ENCODE data around the gene SLC10A6. TPM values are rescaled to one million over a fixed set of nuclear protein-coding genes. Genes with fewer than 3 reads are reported as not detected.

The SLC10A6 gene
- total and polyA plus RNA-seq, 4 donors, result 0.05 to 0.25 TPM; not detected in 2

GRCh38 chr4:86791126-86791525 is 58.1 kb downstream of the SLC10A6 start:
- H3K36me3 ChIP-seq (ENCODE audit: control insufficient read depth in 4 of 4, insufficient read depth in 3 of 4, low read depth in 1 of 4, low read length in 3 of 4), result no peaks in the 10 kb centered on the region
- H3K4me3 ChIP-seq (ENCODE audit: low read depth in 1 of 3, low read length in 3 of 3), result no peak overlapping the region
- TF ChIP-seq JUND (IDR thresholded peaks at IDR 0.05), result no peak
- TF ChIP-seq ATF3 (IDR thresholded peaks at IDR 0.05), result no peak
- no peak for TF ChIP-seq TAF1 (conservative IDR thresholded peaks at IDR 0.05)
- TF ChIP-seq RAD21 (IDR thresholded peaks at IDR 0.05), result no peak
- no peak for TF ChIP-seq YY1 (IDR thresholded peaks at IDR 0.05)
- no peak for TF ChIP-seq CTCF (IDR thresholded peaks at IDR 0.05; ENCODE audit: low read depth, low read length, missing input control)
- no peak for TF ChIP-seq RXRA (IDR thresholded peaks at IDR 0.05)
- TF ChIP-seq EGR1 (IDR thresholded peaks at IDR 0.05; ENCODE audit: low read depth in 2 of 2), result no peak
- no peak for TF ChIP-seq FOXA2 (IDR thresholded peaks at IDR 0.05)
- TF ChIP-seq MAX (IDR thresholded peaks at IDR 0.05), result no peak
- no peak for TF ChIP-seq REST (IDR thresholded peaks at IDR 0.05)
- H3K9ac ChIP-seq (ENCODE audit: low read depth in 1 of 2, low read length in 2 of 2), result no peak overlapping the region
- no peak overlapping the region for H3K27ac ChIP-seq (ENCODE audit: low read depth in 1 of 2, low read length in 2 of 2)
- no peaks in the 10 kb centered on the region for H3K9me3 ChIP-seq (ENCODE audit: control insufficient read depth in 4 of 4, low read length in 3 of 4)
- DNase-seq (ENCODE audit: low spot score), result no peak
- WGBS, result 93% methylated on average over 8 of the region's 8 CpGs
- no peaks in the 10 kb centered on the region for H3K4me1 ChIP-seq (ENCODE audit: control insufficient read depth in 4 of 4, insufficient read depth in 4 of 4, low read length in 3 of 4)
- no peaks in the 10 kb centered on the region for H3K27me3 ChIP-seq (ENCODE audit: control insufficient read depth in 4 of 4, insufficient read depth in 4 of 4, low read length in 3 of 4)

GRCh38 chr4:86788826-86789225 is 60.4 kb downstream of the SLC10A6 start:
- Histone ChIP-seq H3K36me3 (ENCODE audit: control insufficient read depth in 4 of 4, insufficient read depth in 3 of 4, low read depth in 1 of 4, low read length in 3 of 4) (no peaks in the 10 kb centered on the region), H3K9ac (ENCODE audit: low read depth in 1 of 2, low read length in 2 of 2) (no peak overlapping the region), H3K27me3 (ENCODE audit: control insufficient read depth in 4 of 4, insufficient read depth in 4 of 4, low read length in 3 of 4) (no peaks in the 10 kb centered on the region), H3K4me3 (ENCODE audit: low read depth in 1 of 3, low read length in 3 of 3) (no peak overlapping the region), H3K9me3 (ENCODE audit: control insufficient read depth in 4 of 4, low read length in 3 of 4) (no peaks in the 10 kb centered on the region), H3K4me1 (ENCODE audit: control insufficient read depth in 4 of 4, insufficient read depth in 4 of 4, low read length in 3 of 4) (no peaks in the 10 kb centered on the region), H3K27ac (ENCODE audit: low read depth in 1 of 2, low read length in 2 of 2) (no peak overlapping the region)
- DNase-seq (ENCODE audit: low spot score), result no peak
- WGBS, result 91% methylated on average over 2 of the region's 2 CpGs
- no peak for TF ChIP-seq ATF3 (IDR thresholded peaks at IDR 0.05)
- TF ChIP-seq HNF4G (IDR thresholded peaks at IDR 0.05), result no peak
- no peak for TF ChIP-seq GABPA (IDR thresholded peaks at IDR 0.05 in 1 of 2, conservative IDR thresholded peaks at IDR 0.05 in 1 of 2)
- no peak for TF ChIP-seq HNF4A (conservative IDR thresholded peaks at IDR 0.05)
- TF ChIP-seq CTCF (IDR thresholded peaks at IDR 0.05; ENCODE audit: low read depth, low read length, missing input control), result no peak
- no peak for TF ChIP-seq TAF1 (conservative IDR thresholded peaks at IDR 0.05)
- TF ChIP-seq FOXA2 (IDR thresholded peaks at IDR 0.05), result no peak
- TF ChIP-seq EGR1 (IDR thresholded peaks at IDR 0.05; ENCODE audit: low read depth in 2 of 2), result no peak
- TF ChIP-seq MAX (IDR thresholded peaks at IDR 0.05), result no peak
- no peak for TF ChIP-seq JUND (IDR thresholded peaks at IDR 0.05)
- no peak for TF ChIP-seq FOXA1 (IDR thresholded peaks at IDR 0.05)
- no peak for TF ChIP-seq ZBTB33 (IDR thresholded peaks at IDR 0.05)
- TF ChIP-seq RAD21 (IDR thresholded peaks at IDR 0.05), result no peak
- TF ChIP-seq YY1 (IDR thresholded peaks at IDR 0.05), result no peak
- TF ChIP-seq REST (IDR thresholded peaks at IDR 0.05), result no peak
- no peak for TF ChIP-seq RXRA (IDR thresholded peaks at IDR 0.05)
